ENCODE measurements around the gene SUPT4H1.

DNA sequence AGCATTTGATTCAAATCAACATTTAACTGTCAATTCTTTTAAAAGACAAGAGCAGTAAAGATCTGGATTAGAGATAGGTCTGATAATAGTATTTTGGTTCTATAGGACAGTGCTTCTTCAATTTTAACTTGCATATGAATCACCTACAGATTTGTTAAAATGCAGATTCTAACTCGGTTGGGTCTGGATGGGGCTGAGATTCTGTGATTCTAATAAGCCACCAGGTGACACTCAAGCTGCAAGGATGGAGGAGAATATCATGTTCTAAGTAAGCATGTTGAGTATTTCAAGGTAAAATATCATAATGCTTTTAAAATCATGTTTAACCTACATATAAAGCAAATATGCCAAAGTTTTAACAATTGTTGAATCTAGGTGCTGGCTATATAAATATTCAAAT lies 39.2 kb downstream of the SUPT4H1 start:
- TF ChIP-seq, protein P1, sequence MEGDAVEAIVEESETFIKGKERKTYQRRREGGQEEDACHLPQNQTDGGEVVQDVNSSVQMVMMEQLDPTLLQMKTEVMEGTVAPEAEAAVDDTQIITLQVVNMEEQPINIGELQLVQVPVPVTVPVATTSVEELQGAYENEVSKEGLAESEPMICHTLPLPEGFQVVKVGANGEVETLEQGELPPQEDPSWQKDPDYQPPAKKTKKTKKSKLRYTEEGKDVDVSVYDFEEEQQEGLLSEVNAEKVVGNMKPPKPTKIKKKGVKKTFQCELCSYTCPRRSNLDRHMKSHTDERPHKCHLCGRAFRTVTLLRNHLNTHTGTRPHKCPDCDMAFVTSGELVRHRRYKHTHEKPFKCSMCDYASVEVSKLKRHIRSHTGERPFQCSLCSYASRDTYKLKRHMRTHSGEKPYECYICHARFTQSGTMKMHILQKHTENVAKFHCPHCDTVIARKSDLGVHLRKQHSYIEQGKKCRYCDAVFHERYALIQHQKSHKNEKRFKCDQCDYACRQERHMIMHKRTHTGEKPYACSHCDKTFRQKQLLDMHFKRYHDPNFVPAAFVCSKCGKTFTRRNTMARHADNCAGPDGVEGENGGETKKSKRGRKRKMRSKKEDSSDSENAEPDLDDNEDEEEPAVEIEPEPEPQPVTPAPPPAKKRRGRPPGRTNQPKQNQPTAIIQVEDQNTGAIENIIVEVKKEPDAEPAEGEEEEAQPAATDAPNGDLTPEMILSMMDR (IDR thresholded peaks at IDR 0.05; ENCODE audit: low read depth, low read length), result no peak
- no peak for TF ChIP-seq POLR2A (IDR thresholded peaks at IDR 0.05; ENCODE audit: extremely low read depth, insufficient read length)
